HCT116 (cell line): ENCODE data around the gene UMOD. TPM values are rescaled to one million over a fixed set of nuclear protein-coding genes. Genes with fewer than 3 reads are reported as not detected.

Source experiments
- ATAC-seq: fragments of 200-7000 bp; cut with Tn5 transposase; 2 replicates; pipeline ENCODE4 v1.9.1; 2020; ENCODE audit warnings: mild to moderate bottlenecking, moderate library complexity
- BruUV-seq: library from RNA; stranded (reverse); fragments of 400-500 nt; replicated peaks from 2 replicates; lab custom pipeline; 2021; lab: Mats Ljungman, UMichigan
- CTCF ChIA-PET: fragments of 300-600 bp; sonication (Branson Sonifier 250); formaldehyde crosslinking; loops from one replicate; lab custom pipeline; 2021; ENCODE audit warnings: antibody characterized with exemption; lab: Charles Lee
- POLR2A ChIA-PET: fragments of 300-600, 350-600 bp; sonication (Branson Sonifier 250); formaldehyde crosslinking; loops from one replicate; lab custom pipeline; 2021; ENCODE audit warnings: antibody characterized with exemption; lab: Charles Lee
- RAD21 ChIA-PET, 2 experiments: fragments of 300-600 bp; sonication (Branson Sonifier 250); formaldehyde crosslinking; loops; one replicate each; lab custom pipeline; 2023; ENCODE audit warnings: low total read pairs in 2 of 2; ENCODE audit not compliant: uncharacterized antibody in 2 of 2, unreplicated experiment in 2 of 2, low non-redundant PET in 1 of 2; lab: Charles Lee
- DNase-seq: peaks from one replicate; pipeline ENCODE4 v3.0.0-alpha.2; 2010; ENCODE audit warnings: low read depth, low spot score
- H2AFZ ChIP-seq: fragments of 200-600 bp; shearing (Covaris generic), sonication (generic); 2 replicates; pipeline ENCODE4 v1.6.1; 2017; ENCODE audit warnings: low read depth, mixed run types, mixed read lengths, antibody characterized with exemption, low read length; ENCODE audit not compliant: poor library complexity, severe bottlenecking
- H3K27ac ChIP-seq: 2 replicates; pipeline ENCODE4 v1.5.1; 2012; ENCODE audit warnings: low read depth, low read length
- H3K27me3 ChIP-seq: fragments of 200-600 bp; sonication (generic); 2 replicates; pipeline ENCODE4 v1.6.1; 2016; ENCODE audit warnings: mixed run types, low read length, mixed read lengths; ENCODE audit not compliant: insufficient read depth
- H3K36me3 ChIP-seq, 2 experiments: fragments of 200-500 bp in 1 of 2; fragments of 200-600 bp in 1 of 2; sonication (Bioruptor generic) in 1 of 2; sonication (generic) in 1 of 2; 2 replicates each; pipeline versions ENCODE4 v1.5.1 to v1.6.1; 2014 to 2016; ENCODE audit warnings: low read length in 2 of 2, inconsistent platforms in 1 of 2, mixed read lengths in 1 of 2, mixed run types in 1 of 2; ENCODE audit not compliant: insufficient read depth in 2 of 2, control insufficient read depth in 1 of 2
- H3K4me1 ChIP-seq, 2 experiments: fragments of 200-600 bp in 1 of 2; sonication (generic) in 1 of 2; 2 replicates each; pipeline versions ENCODE4 v1.5.1 to v1.6.1; 2012 to 2017; ENCODE audit warnings: low read length in 2 of 2, inconsistent platforms in 1 of 2, mild to moderate bottlenecking in 1 of 2, mixed read lengths in 1 of 2, mixed run types in 1 of 2, moderate library complexity in 1 of 2; ENCODE audit not compliant: insufficient read depth in 2 of 2, control insufficient read depth in 1 of 2
- H3K4me2 ChIP-seq: fragments of 200-600 bp; sonication (generic); 2 replicates; pipeline ENCODE4 v1.6.1; 2017; ENCODE audit warnings: mixed run types, low read length, mixed read lengths
- H3K4me3 ChIP-seq, 2 experiments: fragments of 200-600 bp in 1 of 2; sonication (generic) in 1 of 2; replicated peaks in 1 of 2; 2 replicates each; pipeline ENCODE4 v1.5.1; 2011 to 2016; ENCODE audit warnings: low read length in 2 of 2, control low read depth in 1 of 2, low read depth in 1 of 2, mild to moderate bottlenecking in 1 of 2, mixed read lengths in 1 of 2, mixed run types in 1 of 2
- H3K79me2 ChIP-seq: fragments of 200-600 bp; sonication (generic); 2 replicates; pipeline ENCODE4 v1.6.1; 2017; ENCODE audit warnings: mild to moderate bottlenecking, mixed run types, low read length, moderate library complexity, mixed read lengths; ENCODE audit not compliant: insufficient read depth
- H3K9ac ChIP-seq: fragments of 200-600 bp; sonication (generic); 2 replicates; pipeline ENCODE4 v1.6.1; 2016; ENCODE audit warnings: low read length, mixed read lengths
- H3K9me2 ChIP-seq: fragments of 200-600 bp; sonication (generic), shearing (Covaris generic); 2 replicates; pipeline ENCODE4 v1.6.1; 2017; ENCODE audit warnings: mixed run types, mild to moderate bottlenecking, moderate library complexity; ENCODE audit not compliant: insufficient read depth
- H3K9me3 ChIP-seq, 2 experiments: fragments of 200-500 bp in 1 of 2; fragments of 200-600 bp in 1 of 2; sonication (Bioruptor generic) in 1 of 2; sonication (generic) in 1 of 2; 2 replicates each; pipeline ENCODE4 v1.6.1; 2014 to 2017; ENCODE audit warnings: low read length in 2 of 2, mixed read lengths in 2 of 2, inconsistent platforms in 1 of 2, low read depth in 1 of 2, mild to moderate bottlenecking in 1 of 2, mixed run types in 1 of 2, moderate library complexity in 1 of 2; ENCODE audit not compliant: control insufficient read depth in 1 of 2, insufficient read depth in 1 of 2
- H4K20me1 ChIP-seq: fragments of 200-600 bp; sonication (generic), shearing (Covaris generic); 2 replicates; pipeline ENCODE4 v1.6.1; 2017; ENCODE audit warnings: mixed run types, mild to moderate bottlenecking, moderate library complexity; ENCODE audit not compliant: insufficient read depth
- CBX3 ChIP-seq: IDR thresholded peaks from 2 replicates; pipeline ENCODE4 v1.6.1; 2012; ENCODE audit warnings: low read depth
- EGR1 ChIP-seq: IDR thresholded peaks from 2 replicates; pipeline ENCODE4 v1.6.1; 2012; ENCODE audit warnings: low read depth
- ELF1 ChIP-seq: IDR thresholded peaks from 2 replicates; pipeline ENCODE4 v1.6.1; 2012; ENCODE audit warnings: low read depth, borderline replicate concordance
- EZH2 ChIP-seq: fragments of 200-600 bp; sonication (generic); IDR thresholded peaks from 2 replicates; pipeline ENCODE4 v1.6.1; 2017; ENCODE audit warnings: antibody characterized with exemption, mixed run types
- EZH2phosphoT487 ChIP-seq: fragments of 200-600 bp; IDR thresholded peaks from 2 replicates; pipeline ENCODE4 v1.6.1; 2018; ENCODE audit warnings: antibody characterized with exemption, borderline replicate concordance
- POLR2AphosphoS5 ChIP-seq: IDR thresholded peaks from 2 replicates; pipeline ENCODE4 v1.6.1; 2011; ENCODE audit warnings: mild to moderate bottlenecking, low read depth, low read length, moderate library complexity
- REST ChIP-seq: IDR thresholded peaks from 2 replicates; pipeline ENCODE4 v1.6.1; 2012; ENCODE audit warnings: low read depth
- SRF ChIP-seq: IDR thresholded peaks from 2 replicates; pipeline ENCODE4 v1.6.1; 2012; ENCODE audit warnings: low read depth
- intact Hi-C: fragments of 100-400 bp; cut with micrococcal nuclease; formaldehyde crosslinking; loops from 2 replicates; pipeline ENCODE4 v1.10.0; 2022
- total RNA-seq: library from RNA; stranded (reverse); gene quantifications from one replicate; pipeline ENCODE4 v1.2.1, GENCODE V29; 2021; ENCODE audit not compliant: unreplicated experiment
- TF ChIP-seq, protein P1 (sequence below): IDR thresholded peaks from 2 replicates; pipeline ENCODE4 v1.6.1; 2012

UMOD gene
- total RNA-seq, 1 experiment from 2014 or later, result not detected

DNA sequence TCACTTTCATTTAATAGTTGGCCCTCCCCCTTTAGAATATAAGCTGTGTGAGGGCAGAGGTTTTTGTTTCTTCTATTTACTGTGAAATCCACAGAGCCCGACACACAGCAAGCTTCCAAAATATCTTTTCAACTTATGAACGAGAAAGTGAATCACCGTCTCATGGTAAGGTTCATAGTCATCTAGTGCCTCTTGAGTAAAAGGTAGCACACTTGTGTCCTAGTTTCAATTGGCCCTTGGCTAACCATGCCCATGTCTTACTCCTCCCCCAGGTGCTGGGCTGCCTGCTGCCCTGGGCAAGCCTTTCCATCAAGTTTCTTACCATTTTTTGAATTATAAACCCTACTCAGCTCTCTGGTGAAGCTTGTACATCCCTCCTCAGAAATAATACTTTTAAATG lies 12.8 kb downstream of the UMOD start:
- H3K4me1 ChIP-seq, result no peaks in the 10 kb centered on the region
- H3K9ac ChIP-seq, result no peak overlapping the region
- H3K4me2 ChIP-seq, result no peak overlapping the region
- no TSS peak for BruUV-seq
- H3K9me2 ChIP-seq, result no peaks in the 10 kb centered on the region
- DNase-seq, result no peak
- no peak overlapping the region for H3K27ac ChIP-seq
- H3K36me3 ChIP-seq, result no peaks in the 10 kb centered on the region
- CTCF ChIA-PET, result interaction anchor here (1.4 kb wide), 1 partner anchor 10 kb away, joined by 5 read pairs; no protein-coding TSS in a partner anchor
- no peaks in the 10 kb centered on the region for H4K20me1 ChIP-seq
- POLR2A ChIA-PET, result no interaction called here
- TF ChIP-seq, protein P1, sequence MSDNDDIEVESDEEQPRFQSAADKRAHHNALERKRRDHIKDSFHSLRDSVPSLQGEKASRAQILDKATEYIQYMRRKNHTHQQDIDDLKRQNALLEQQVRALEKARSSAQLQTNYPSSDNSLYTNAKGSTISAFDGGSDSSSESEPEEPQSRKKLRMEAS, result no peak
- TF ChIP-seq CBX3 (no peak), EZH2phosphoT487 (no peak), REST (no peak), POLR2AphosphoS5 (no peak), EZH2 (no peak), SRF (no peak), ELF1 (no peak), EGR1 (no peak)
- H3K9me3 ChIP-seq, result no peaks in the 10 kb centered on the region
- intact Hi-C loops, result no loop called here
- H3K79me2 ChIP-seq, result no peaks in the 10 kb centered on the region
- no peak overlapping the region for H3K4me3 ChIP-seq
- peaks cover 33% of the 10 kb centered on the region for H3K27me3 ChIP-seq
- H2AFZ ChIP-seq, result no peak overlapping the region
- no peak for ATAC-seq
- RAD21 ChIA-PET, result no interaction called here
